ENCODE results near the gene CASP10. TPM values are rescaled to one million over a fixed set of nuclear protein-coding genes. Genes with fewer than 3 reads are reported as not detected.

CASP10 gene
- total RNA-seq, 1 donor from 2014 or later = 7.8 TPM

DNA sequence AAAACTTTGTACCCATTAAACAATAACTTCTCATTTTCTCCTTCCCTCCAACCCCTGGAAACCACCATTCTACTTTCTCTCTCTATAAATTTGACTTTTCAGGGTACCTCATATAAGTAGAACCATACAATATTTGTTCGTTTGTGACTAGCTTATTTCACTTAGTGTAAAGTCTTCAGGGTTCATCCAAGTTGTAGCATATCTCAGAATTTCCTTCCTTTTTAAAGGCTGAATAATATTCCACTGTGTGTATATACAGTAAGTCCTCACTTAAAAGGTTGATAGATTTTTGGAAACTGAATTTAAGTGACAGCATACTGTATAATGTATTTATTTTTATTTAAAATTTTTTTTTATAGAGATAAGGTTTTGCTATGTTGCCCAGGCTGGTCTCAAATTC lies 13.9 kb downstream of the CASP10 start:
- Histone ChIP-seq H3K27me3 (no peaks in the 10 kb centered on the region), H3K27ac (no peak overlapping the region), H3K9me3 (no peaks in the 10 kb centered on the region), H3K4me3 (no peak overlapping the region), H3K36me3 (peaks cover 0 to 3% of the 10 kb centered on the region in 2 donors), H3K4me1 (no peaks in the 10 kb centered on the region)
- DNase-seq (ENCODE audit: low spot score in 2 of 2) = no peak
- intact Hi-C loops (cut with DNase I) = no loop called here
- TF ChIP-seq CTCF (IDR thresholded peaks at IDR 0.05) = no peak

GRCh38 chr2:201197781-201198180 lies 14.8 kb downstream of the CASP10 start:
- Histone ChIP-seq H3K4me3 (no peak overlapping the region), H3K4me1 (no peaks in the 10 kb centered on the region), H3K27me3 (no peaks in the 10 kb centered on the region), H3K27ac (no peak overlapping the region), H3K36me3 (peaks cover 0 to 3% of the 10 kb centered on the region in 2 donors), H3K9me3 (no peaks in the 10 kb centered on the region)
- TF ChIP-seq CTCF (IDR thresholded peaks at IDR 0.05) = no peak
- intact Hi-C loops (cut with DNase I) = no loop called here
- DNase-seq (ENCODE audit: low spot score in 2 of 2) = no peak

GRCh38 chr2:201199847-201200246 lies 16.9 kb downstream of the CASP10 start:
- TF ChIP-seq CTCF (IDR thresholded peaks at IDR 0.05) = no peak
- no peak for DNase-seq (ENCODE audit: low spot score in 2 of 2)
- no peak overlapping the region for H3K4me3 ChIP-seq
- H3K27ac ChIP-seq = no peak overlapping the region
- no peaks in the 10 kb centered on the region for H3K4me1 ChIP-seq
- H3K9me3 ChIP-seq = no peaks in the 10 kb centered on the region
- intact Hi-C loops (cut with DNase I) = no loop called here
- no peaks in the 10 kb centered on the region for H3K27me3 ChIP-seq
- H3K36me3 ChIP-seq = peaks cover 0 to 3% of the 10 kb centered on the region in 2 donors

DNA sequence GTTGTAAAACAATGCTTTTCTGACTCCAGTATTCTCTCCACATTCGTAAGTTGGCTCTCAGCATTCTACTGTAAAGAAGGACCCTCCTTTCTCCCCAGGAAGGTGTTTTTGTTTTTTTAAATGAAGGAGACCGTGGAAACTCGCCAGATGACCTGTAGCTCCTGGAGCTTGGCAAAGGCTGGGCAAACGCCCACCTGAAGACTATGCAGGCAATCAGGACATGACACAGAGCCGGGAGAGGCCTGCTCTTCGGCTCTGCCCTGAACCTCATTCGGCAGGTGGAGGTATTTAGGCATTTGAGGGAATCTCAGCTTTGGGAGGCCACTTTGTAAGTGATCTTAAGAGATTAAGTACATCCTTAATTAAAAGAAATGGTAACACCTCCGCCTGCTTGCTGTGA lies 17.4 kb downstream of the CASP10 start:
- Histone ChIP-seq H3K27ac (no peak overlapping the region), H3K36me3 (no peaks in the 10 kb centered on the region), H3K4me3 (no peak overlapping the region), H3K9me3 (no peaks in the 10 kb centered on the region), H3K27me3 (no peaks in the 10 kb centered on the region), H3K4me1 (no peaks in the 10 kb centered on the region)
- no peak for TF ChIP-seq CTCF (IDR thresholded peaks at IDR 0.05)
- DNase-seq (ENCODE audit: low spot score in 2 of 2) = no peak
- intact Hi-C loops (cut with DNase I) = no loop called here

DNA sequence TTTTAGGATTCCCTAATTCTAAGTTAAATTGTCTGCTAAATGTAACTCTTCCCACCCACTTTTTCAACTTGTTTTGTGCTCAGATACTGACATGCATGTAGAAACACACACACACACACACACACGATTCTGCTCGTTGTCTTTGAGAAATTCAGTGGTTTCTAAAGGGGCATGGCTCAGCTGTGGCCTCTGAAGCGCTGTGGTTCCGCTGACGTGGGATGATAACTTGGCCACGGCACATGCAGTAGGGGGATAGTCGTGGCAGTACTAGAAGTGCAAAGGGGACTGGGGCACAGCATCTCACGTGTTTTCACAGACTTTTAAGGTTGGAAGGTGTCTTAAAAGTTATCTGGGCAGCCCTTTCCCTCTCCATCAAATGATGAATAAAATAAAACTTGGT lies 18.4 kb downstream of the CASP10 start:
- H3K36me3 ChIP-seq = no peaks in the 10 kb centered on the region
- intact Hi-C loops (cut with DNase I) = no loop called here
- no peak for TF ChIP-seq CTCF (IDR thresholded peaks at IDR 0.05)

More for the DNA sequence above, 18.4 kb downstream of the CASP10 start:
- H3K4me3 ChIP-seq = no peak overlapping the region
- DNase-seq (ENCODE audit: low spot score in 2 of 2) = no peak
- H3K27me3 ChIP-seq = no peaks in the 10 kb centered on the region
- no peaks in the 10 kb centered on the region for H3K4me1 ChIP-seq
- no peak overlapping the region for H3K27ac ChIP-seq
- no peaks in the 10 kb centered on the region for H3K9me3 ChIP-seq

All from ascending aorta (tissue), 2 donors.